Measurements from ENCODE around the gene ALCAM.

GRCh38 chr3:105539897-105540296, 173.2 kb downstream of the ALCAM start:
- no peak for TF ChIP-seq CTCF (IDR thresholded peaks at IDR 0.05)
- TF ChIP-seq EZH2 (IDR thresholded peaks at IDR 0.05): no peak
